ENCODE measurements around the gene RDH8. TPM values are rescaled to one million over a fixed set of nuclear protein-coding genes. Genes with fewer than 3 reads are reported as not detected.

RDH8 gene
- total RNA-seq, 1 experiment from 2014 or later = not detected

GRCh38 chr19:10043286-10043927 is 30.1 kb downstream of the RDH8 start:
- H3K4me3 ChIP-seq = no peak overlapping the region
- H3K4me1 ChIP-seq = no peaks in the 10 kb centered on the region
- no peaks in the 10 kb centered on the region for H3K27me3 ChIP-seq
- peak in 1 of 2 experiments; percentile 27 for DNase-seq
- H3K36me3 ChIP-seq = no peaks in the 10 kb centered on the region
- H3K9me3 ChIP-seq (replicated peaks) = peaks cover 7% of the 10 kb centered on the region
- H3K27ac ChIP-seq = no peak overlapping the region

DNA sequence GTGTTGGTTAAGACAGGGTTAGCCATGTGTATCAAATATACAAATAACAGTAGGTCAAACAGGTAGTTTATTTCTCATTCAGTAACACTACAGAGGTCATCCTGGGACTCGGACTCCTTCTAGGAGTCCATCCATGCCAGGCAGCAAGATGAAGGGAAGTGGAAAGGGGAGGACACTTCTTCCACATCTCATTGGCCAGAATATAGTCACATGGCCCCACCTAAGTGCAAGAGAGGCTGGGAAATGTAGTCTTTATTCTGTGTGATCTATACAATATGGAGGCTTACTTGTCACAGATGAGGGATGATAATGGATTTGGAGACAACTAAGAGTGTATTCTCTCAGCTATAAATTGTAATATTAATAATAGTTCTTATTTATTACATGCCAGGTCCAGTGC is 31.1 kb downstream of the RDH8 start:
- Histone ChIP-seq H3K27ac (no peak overlapping the region), H3K36me3 (no peaks in the 10 kb centered on the region), H3K9me3 (replicated peaks) (peaks cover 7% of the 10 kb centered on the region), H3K4me1 (no peaks in the 10 kb centered on the region), H3K4me3 (no peak overlapping the region), H3K27me3 (no peaks in the 10 kb centered on the region)
- no peak for DNase-seq

DNA sequence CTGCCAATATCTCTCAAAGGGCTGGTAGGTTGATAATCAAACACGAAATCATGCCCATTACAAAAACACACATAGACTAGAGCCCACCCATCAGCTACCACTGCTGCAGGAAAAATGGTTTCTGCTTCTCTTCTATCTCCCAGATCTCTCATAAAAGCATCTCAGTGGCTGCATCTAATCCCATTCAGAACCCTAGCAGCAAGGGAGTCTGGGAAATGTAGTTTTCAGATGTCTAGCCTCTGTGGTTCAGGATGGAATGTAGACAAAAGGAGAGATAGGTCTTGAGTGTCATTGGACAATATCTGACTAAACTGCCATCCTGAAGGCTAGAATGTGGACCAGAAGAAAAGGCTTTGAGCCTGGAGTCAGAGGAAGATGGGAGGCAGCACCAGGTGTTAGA is 32.1 kb downstream of the RDH8 start:
- Histone ChIP-seq H3K4me1 (no peaks in the 10 kb centered on the region), H3K36me3 (no peaks in the 10 kb centered on the region), H3K27me3 (no peaks in the 10 kb centered on the region), H3K27ac (no peak overlapping the region), H3K4me3 (no peak overlapping the region), H3K9me3 (replicated peaks) (peaks cover 7% of the 10 kb centered on the region)
- no peak for DNase-seq

- no peaks in the 10 kb centered on the region for H3K9me3 ChIP-seq (replicated peaks)
- H3K27me3 ChIP-seq = no peaks in the 10 kb centered on the region
- DNase-seq = no peak
- H3K4me3 ChIP-seq = no peak overlapping the region
- H3K36me3 ChIP-seq = no peaks in the 10 kb centered on the region
- no peaks in the 10 kb centered on the region for H3K4me1 ChIP-seq
- H3K27ac ChIP-seq = no peak overlapping the region
Observed at GRCh38 chr19:10049626-10050025, 36.3 kb downstream of the RDH8 start.

- DNase-seq = no peak
- no peaks in the 10 kb centered on the region for H3K27me3 ChIP-seq
- H3K36me3 ChIP-seq = no peaks in the 10 kb centered on the region
- H3K27ac ChIP-seq = no peak overlapping the region
- no peak overlapping the region for H3K4me3 ChIP-seq
- no peaks in the 10 kb centered on the region for H3K4me1 ChIP-seq
- no peaks in the 10 kb centered on the region for H3K9me3 ChIP-seq (replicated peaks)
Observed at GRCh38 chr19:10052602-10053360, 39.5 kb downstream of the RDH8 start.

- Histone ChIP-seq H3K27me3 (no peaks in the 10 kb centered on the region), H3K4me3 (no peak overlapping the region), H3K9me3 (replicated peaks) (no peaks in the 10 kb centered on the region), H3K36me3 (no peaks in the 10 kb centered on the region), H3K4me1 (no peaks in the 10 kb centered on the region), H3K27ac (no peak overlapping the region)
- peak in 1 of 2 experiments; percentile 16 for DNase-seq
Observed at GRCh38 chr19:10061717-10062310, 48.5 kb downstream of the RDH8 start.

DNA sequence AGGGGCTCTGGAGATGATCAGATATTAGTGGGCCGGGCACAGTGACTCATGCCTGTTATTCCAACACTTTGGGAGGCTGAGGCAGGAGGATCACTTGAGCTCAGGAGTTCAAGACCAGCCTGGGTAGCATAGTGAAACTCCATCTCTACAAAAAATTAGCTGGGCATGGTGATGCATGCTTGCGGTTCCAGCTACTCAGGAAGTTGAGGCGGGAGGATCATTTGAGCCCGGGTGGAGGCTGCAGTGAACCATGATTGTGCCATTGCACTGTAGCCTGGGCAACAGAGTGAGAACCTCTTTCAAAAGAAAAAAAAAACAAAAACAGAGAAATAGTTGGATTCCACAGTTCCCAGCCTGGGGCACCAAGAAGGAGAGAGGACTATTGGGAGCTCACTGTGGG is 54.9 kb downstream of the RDH8 start:
- no peak for DNase-seq
- H3K27ac ChIP-seq = no peak overlapping the region
- H3K9me3 ChIP-seq (replicated peaks) = no peaks in the 10 kb centered on the region
- no peaks in the 10 kb centered on the region for H3K27me3 ChIP-seq
- H3K36me3 ChIP-seq = no peaks in the 10 kb centered on the region
- H3K4me3 ChIP-seq = no peak overlapping the region
- H3K4me1 ChIP-seq = no peaks in the 10 kb centered on the region

- Histone ChIP-seq H3K4me3 (no peak overlapping the region), H3K9me3 (replicated peaks) (no peaks in the 10 kb centered on the region)
- no peak for DNase-seq
Observed at GRCh38 chr19:10069046-10069445, 55.8 kb downstream of the RDH8 start.

DNA sequence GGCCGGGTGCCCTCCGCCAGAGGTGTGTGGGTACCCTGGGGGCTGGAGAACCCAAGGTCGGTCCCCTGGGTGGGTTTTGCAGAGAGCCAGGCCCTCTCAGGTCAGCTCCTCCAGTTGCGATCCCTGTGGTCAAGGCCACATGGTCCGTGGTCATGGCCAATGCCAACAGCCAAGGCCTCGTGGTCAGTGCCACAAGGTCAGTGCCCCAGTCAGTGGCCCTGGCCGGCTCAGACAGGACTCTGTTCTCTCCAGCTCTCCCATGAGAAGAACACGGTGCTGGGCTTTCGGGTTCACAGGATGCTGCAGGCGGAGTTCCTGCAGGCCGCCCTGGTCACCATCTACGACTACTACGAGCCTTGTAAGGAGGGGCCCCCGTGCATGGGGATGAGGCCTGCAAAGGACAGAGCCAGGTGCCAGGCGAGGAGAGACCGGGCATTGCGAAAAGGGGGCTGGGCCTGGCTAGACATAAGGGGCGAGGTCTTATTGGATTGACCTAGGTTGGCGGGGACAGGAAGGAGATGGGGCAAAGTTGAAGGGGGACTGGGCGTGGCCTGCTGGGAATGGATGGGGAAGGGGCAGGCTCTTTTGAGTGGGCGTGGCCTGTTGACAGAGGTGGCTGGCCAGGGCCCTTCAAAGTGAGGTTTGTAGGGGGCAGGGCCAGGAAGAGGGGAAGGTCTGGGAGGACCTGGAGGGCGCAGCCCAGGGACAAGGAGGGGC is 57.6 kb downstream of the RDH8 start:
- no peaks in the 10 kb centered on the region for H3K36me3 ChIP-seq
- H3K4me1 ChIP-seq = no peaks in the 10 kb centered on the region
- no peak overlapping the region for H3K4me3 ChIP-seq
- H3K27me3 ChIP-seq = no peaks in the 10 kb centered on the region
- DNase-seq = no peak
- H3K9me3 ChIP-seq (replicated peaks) = no peaks in the 10 kb centered on the region
- H3K27ac ChIP-seq = no peak overlapping the region

More at GRCh38 chr19:10069046-10069445, 55.8 kb downstream of the RDH8 start:
- Histone ChIP-seq H3K36me3 (no peaks in the 10 kb centered on the region), H3K27ac (no peak overlapping the region), H3K4me1 (no peaks in the 10 kb centered on the region), H3K27me3 (no peaks in the 10 kb centered on the region)

Other genes starting within 250 kb of the RDH8 start
- gene ZNF846, start 244.7 kb upstream of the RDH8 start, total RNA-seq (2014; rRNA removed; shearing (Covaris generic)) = 0.89 and 3.1 TPM in 2 replicates
- 20.0 and 20.6 TPM in 2 replicates for gene FBXL12, start 194.4 kb upstream of the RDH8 start, total RNA-seq (2014; rRNA removed; shearing (Covaris generic))
- 250 and 326 TPM in 2 replicates for gene UBL5, start 185.6 kb upstream of the RDH8 start, total RNA-seq (2014; rRNA removed; shearing (Covaris generic))
- 90.1 and 105 TPM in 2 replicates for gene PIN1, start 178.2 kb upstream of the RDH8 start, total RNA-seq (2014; rRNA removed; shearing (Covaris generic))
- 0.20 TPM in 1 of 2 replicates, not detected in the other for gene OLFM2, start 77.0 kb upstream of the RDH8 start, total RNA-seq (2014; rRNA removed; shearing (Covaris generic))
- gene COL5A3, start 3.0 kb upstream of the RDH8 start, total RNA-seq (2014; rRNA removed; shearing (Covaris generic)) = not detected in 2 replicates
- gene SHFL, start 72.8 kb downstream of the RDH8 start, total RNA-seq (2014; rRNA removed; shearing (Covaris generic)) = 0.08 TPM in 1 of 2 replicates, not detected in the other
- 0.10 TPM in 1 of 2 replicates, not detected in the other for gene ANGPTL6, start 89.2 kb downstream of the RDH8 start, total RNA-seq (2014; rRNA removed; shearing (Covaris generic))
- gene PPAN, start 92.9 kb downstream of the RDH8 start, total RNA-seq (2014; rRNA removed; shearing (Covaris generic)) = 44.7 and 47.0 TPM in 2 replicates
- 10.7 and 10.8 TPM in 2 replicates for gene P2RY11, start 98.2 kb downstream of the RDH8 start, total RNA-seq (2014; rRNA removed; shearing (Covaris generic))
- gene EIF3G, start 106.4 kb downstream of the RDH8 start, total RNA-seq (2014; rRNA removed; shearing (Covaris generic)) = 179 and 186 TPM in 2 replicates
- 122 and 151 TPM in 2 replicates for gene DNMT1, start 181.5 kb downstream of the RDH8 start, total RNA-seq (2014; rRNA removed; shearing (Covaris generic))
- 7.4 and 7.5 TPM in 2 replicates for gene S1PR2, start 217.8 kb downstream of the RDH8 start, total RNA-seq (2014; rRNA removed; shearing (Covaris generic))
- 53.7 and 54.8 TPM in 2 replicates for gene MRPL4, start 238.7 kb downstream of the RDH8 start, total RNA-seq (2014; rRNA removed; shearing (Covaris generic))

Measured in SJCRH30 (cell line).